Uterus (tissue), 4 donors: ENCODE results near the gene PGBD5. TPM values are rescaled to one million over a fixed set of nuclear protein-coding genes. Genes with fewer than 3 reads are reported as not detected.

Source experiments
- DNase-seq, 2 donors: peaks; one replicate each; pipeline ENCODE4 v3.0.0-alpha.2; 2019 to 2020
- H3K27ac ChIP-seq, 2 donors: fragments of 200-600 bp; sonication (generic); 1 replicate in 1 of 2; 2 replicates in 1 of 2; pipeline ENCODE4 v1.5.1; 2016 to 2018
- H3K27me3 ChIP-seq, 2 donors: fragments of 200-600 bp; sonication (generic); one replicate each; pipeline ENCODE4 v1.5.1; 2018 to 2019; ENCODE audit warnings: control low read depth in 1 of 2
- H3K36me3 ChIP-seq, 2 donors: fragments of 200-600 bp; sonication (generic); one replicate each; pipeline ENCODE4 v1.5.1; 2019; ENCODE audit warnings: control low read depth in 1 of 2
- H3K4me1 ChIP-seq, 2 donors: fragments of 200-600 bp; sonication (generic); one replicate each; pipeline ENCODE4 v1.5.1; 2018 to 2019; ENCODE audit warnings: control low read depth in 1 of 2
- H3K4me3 ChIP-seq, 2 donors: fragments of 200-600 bp; sonication (generic); 1 replicate in 1 of 2; 2 replicates in 1 of 2; pipeline ENCODE4 v1.5.1; 2018 to 2019; ENCODE audit warnings: mild to moderate bottlenecking in 1 of 2
- H3K9me3 ChIP-seq, 2 donors: fragments of 200-600 bp; sonication (generic); one replicate each; pipeline ENCODE4 v1.5.1; 2019; ENCODE audit warnings: control low read depth in 1 of 2
- POLR2A ChIP-seq, 2 donors: fragments of 450-650 bp; IDR thresholded peaks; one replicate each; pipeline ENCODE4 v1.6.1; 2016; ENCODE audit warnings: antibody characterized with exemption in 2 of 2, mild to moderate bottlenecking in 1 of 2, moderate library complexity in 1 of 2
- intact Hi-C: fragments of 100-400 bp; cut with DNase I; formaldehyde crosslinking; loops from one replicate; pipeline ENCODE4 v1.15.1; 2023; ENCODE audit warnings: low total_unique reads
- total RNA-seq, 4 donors: library from RNA; depleted of rRNA in 3 of 4; stranded (reverse); fragments of >200 nt in 3 of 4; gene quantifications; one replicate each; pipeline versions ENCODE4 v1.1.0 to v1.2.4, GENCODE V29; 2014 to 2023
- TF ChIP-seq, protein P1 (sequence below), 4 experiments: fragments of 200-600 bp in 2 of 4; fragments of 450-650 bp in 2 of 4; sonication (generic) in 2 of 4; IDR thresholded peaks; one replicate each; pipeline ENCODE4 v1.5.1; 2016 to 2019; ENCODE audit warnings: antibody characterized with exemption in 4 of 4, mild to moderate bottlenecking in 2 of 4, moderate library complexity in 1 of 4
- donor health status: DM: yes; HTN: yes; CAD: no.

PGBD5 gene
- total RNA-seq, 4 donors from 2014 or later = under 0.01 to 0.69 (median 0.11) TPM

DNA sequence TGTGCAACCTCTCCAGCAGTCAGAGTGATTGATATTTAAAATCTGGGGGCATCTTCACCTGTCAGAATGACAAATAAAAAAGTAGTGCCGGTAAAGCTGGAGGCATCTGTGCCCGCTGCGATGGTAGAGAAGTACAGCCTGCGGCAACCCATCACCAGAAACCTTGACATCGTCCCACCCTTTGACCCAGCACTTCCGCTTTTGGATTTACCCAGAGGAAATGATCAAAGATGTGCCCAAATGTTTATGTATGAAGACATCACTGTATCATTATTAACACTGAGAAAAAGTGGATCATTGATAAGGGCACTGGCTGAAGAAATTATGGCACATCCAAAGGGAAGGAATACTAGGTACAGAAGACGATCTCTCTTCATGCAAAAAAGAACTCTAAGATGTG is 96.0 kb downstream of the PGBD5 start:
- intact Hi-C loops = no loop called here

GRCh38 chr1:230328342-230329015 is 97.7 kb downstream of the PGBD5 start:
- no peak for DNase-seq
- Histone ChIP-seq H3K4me3 (no peak overlapping the region), H3K36me3 (no peaks in the 10 kb centered on the region), H3K4me1 (no peaks in the 10 kb centered on the region), H3K27me3 (no peaks in the 10 kb centered on the region), H3K27ac (no peak overlapping the region), H3K9me3 (no peaks in the 10 kb centered on the region)
- no peak for TF ChIP-seq POLR2A (IDR thresholded peaks at IDR 0.05)
- TF ChIP-seq, protein P1, sequence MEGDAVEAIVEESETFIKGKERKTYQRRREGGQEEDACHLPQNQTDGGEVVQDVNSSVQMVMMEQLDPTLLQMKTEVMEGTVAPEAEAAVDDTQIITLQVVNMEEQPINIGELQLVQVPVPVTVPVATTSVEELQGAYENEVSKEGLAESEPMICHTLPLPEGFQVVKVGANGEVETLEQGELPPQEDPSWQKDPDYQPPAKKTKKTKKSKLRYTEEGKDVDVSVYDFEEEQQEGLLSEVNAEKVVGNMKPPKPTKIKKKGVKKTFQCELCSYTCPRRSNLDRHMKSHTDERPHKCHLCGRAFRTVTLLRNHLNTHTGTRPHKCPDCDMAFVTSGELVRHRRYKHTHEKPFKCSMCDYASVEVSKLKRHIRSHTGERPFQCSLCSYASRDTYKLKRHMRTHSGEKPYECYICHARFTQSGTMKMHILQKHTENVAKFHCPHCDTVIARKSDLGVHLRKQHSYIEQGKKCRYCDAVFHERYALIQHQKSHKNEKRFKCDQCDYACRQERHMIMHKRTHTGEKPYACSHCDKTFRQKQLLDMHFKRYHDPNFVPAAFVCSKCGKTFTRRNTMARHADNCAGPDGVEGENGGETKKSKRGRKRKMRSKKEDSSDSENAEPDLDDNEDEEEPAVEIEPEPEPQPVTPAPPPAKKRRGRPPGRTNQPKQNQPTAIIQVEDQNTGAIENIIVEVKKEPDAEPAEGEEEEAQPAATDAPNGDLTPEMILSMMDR (IDR thresholded peaks at IDR 0.05) = no peak
- intact Hi-C loops = no loop called here

More for the DNA sequence above, 96.0 kb downstream of the PGBD5 start:
- Histone ChIP-seq H3K27ac (no peak overlapping the region), H3K9me3 (no peaks in the 10 kb centered on the region), H3K36me3 (no peaks in the 10 kb centered on the region), H3K4me1 (no peaks in the 10 kb centered on the region), H3K4me3 (no peak overlapping the region), H3K27me3 (no peaks in the 10 kb centered on the region)
- TF ChIP-seq, protein P1 (IDR thresholded peaks at IDR 0.05) = no peak
- TF ChIP-seq POLR2A (IDR thresholded peaks at IDR 0.05) = no peak
- no peak for DNase-seq

- H3K36me3 ChIP-seq = no peaks in the 10 kb centered on the region
- H3K27me3 ChIP-seq = no peaks in the 10 kb centered on the region
- TF ChIP-seq POLR2A (IDR thresholded peaks at IDR 0.05) = no peak
- TF ChIP-seq, protein P1 (IDR thresholded peaks at IDR 0.05) = no peak
- no peaks in the 10 kb centered on the region for H3K9me3 ChIP-seq
- H3K4me1 ChIP-seq = no peaks in the 10 kb centered on the region
- DNase-seq = no peak
- H3K27ac ChIP-seq = no peak overlapping the region
- H3K4me3 ChIP-seq = no peak overlapping the region
- intact Hi-C loops = no loop called here
Observed at GRCh38 chr1:230327892-230328284, 98.2 kb downstream of the PGBD5 start.

DNA sequence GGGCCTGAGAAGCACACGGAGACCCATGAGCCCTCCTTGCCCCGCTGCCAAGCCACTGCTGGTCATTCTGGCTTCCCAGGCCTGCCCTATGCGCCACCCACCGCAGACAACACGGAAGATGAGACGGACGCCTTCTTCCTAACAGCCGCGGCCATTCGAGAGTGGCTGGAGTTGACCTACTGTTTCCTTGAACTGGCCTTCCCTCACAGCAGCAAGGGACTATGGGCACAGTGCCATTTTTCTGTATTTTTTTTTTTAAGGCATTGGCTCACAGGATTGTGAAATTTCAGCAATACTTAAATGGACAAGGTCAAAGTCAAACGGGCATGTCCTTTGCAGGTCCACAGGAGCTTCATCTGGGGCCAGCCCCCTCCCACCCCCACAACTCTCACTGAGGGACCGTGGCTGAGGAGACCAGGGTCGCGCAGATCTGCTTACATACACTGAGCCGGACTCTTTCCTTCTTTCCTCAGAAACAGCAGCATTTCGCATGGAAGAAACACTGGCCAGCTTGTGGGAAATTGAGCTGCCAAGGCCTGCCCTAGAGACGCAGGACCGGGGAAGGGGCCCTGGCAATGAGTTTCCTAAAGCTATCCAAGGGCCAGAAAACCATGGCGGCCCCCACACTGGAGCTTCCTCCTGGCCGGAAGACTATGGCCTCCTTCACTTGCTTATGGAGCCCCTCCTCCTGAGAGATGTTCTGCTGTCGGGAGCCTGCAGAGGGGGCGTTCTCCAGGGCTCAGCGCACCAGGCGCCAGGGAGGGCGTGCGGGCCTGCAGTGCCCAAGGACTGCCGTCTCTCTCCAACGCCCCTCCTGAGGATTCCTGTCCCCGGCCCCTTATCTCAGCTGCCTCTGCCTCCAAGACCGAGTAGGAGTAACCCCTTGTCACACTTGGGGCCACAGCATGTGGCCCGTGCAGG is 98.9 kb downstream of the PGBD5 start:
- H3K4me1 ChIP-seq = no peaks in the 10 kb centered on the region
- H3K4me3 ChIP-seq = no peak overlapping the region
- TF ChIP-seq, protein P1 (IDR thresholded peaks at IDR 0.05) = no peak
- TF ChIP-seq POLR2A (IDR thresholded peaks at IDR 0.05) = no peak
- DNase-seq = no peak
- no peaks in the 10 kb centered on the region for H3K36me3 ChIP-seq
- H3K9me3 ChIP-seq = no peaks in the 10 kb centered on the region
- no peak overlapping the region for H3K27ac ChIP-seq
- intact Hi-C loops = no loop called here
- no peaks in the 10 kb centered on the region for H3K27me3 ChIP-seq

DNA sequence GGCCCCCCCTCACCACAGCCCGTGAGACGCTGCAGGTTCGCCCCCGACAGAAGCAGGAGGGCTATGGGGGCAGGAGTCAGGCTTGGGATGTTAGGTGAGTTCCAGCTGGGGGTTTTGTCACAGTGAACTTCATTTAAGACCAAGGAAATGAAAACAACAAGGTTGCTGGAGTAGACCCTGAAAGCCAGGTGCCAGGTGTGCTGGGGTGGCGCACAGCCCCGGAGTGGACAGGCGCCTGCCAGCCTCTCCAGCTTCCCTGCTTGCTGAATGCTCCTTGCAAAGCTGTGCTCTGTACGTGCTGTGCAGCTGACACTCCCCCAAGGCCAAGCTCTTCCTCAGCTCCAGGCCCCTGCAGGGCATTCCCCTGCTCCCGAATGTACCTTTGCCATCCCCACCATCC is 102.4 kb downstream of the PGBD5 start:
- TF ChIP-seq POLR2A (IDR thresholded peaks at IDR 0.05) = no peak
- TF ChIP-seq, protein P1 (IDR thresholded peaks at IDR 0.05) = no peak
- H3K4me3 ChIP-seq = no peak overlapping the region
- no peaks in the 10 kb centered on the region for H3K9me3 ChIP-seq
- H3K27me3 ChIP-seq = no peaks in the 10 kb centered on the region
- H3K4me1 ChIP-seq = no peaks in the 10 kb centered on the region
- no peak for DNase-seq
- intact Hi-C loops = no loop called here
- H3K36me3 ChIP-seq = no peaks in the 10 kb centered on the region
- no peak overlapping the region for H3K27ac ChIP-seq
